ENCODE results near the gene PRKG1.

- no peak for TF ChIP-seq EZH2 (IDR thresholded peaks at IDR 0.05; ENCODE audit: insufficient read depth, poor library complexity, severe bottlenecking)
- no peak for TF ChIP-seq EZH2phosphoT487 (IDR thresholded peaks at IDR 0.05; ENCODE audit: insufficient read depth, low read depth)
Observed at GRCh38 chr10:52257692-52258075, 1183.4 kb downstream of the PRKG1 start.

Measured in GM23248 (cell line).